ENCODE data around the gene ADRA2A. TPM values are rescaled to one million over a fixed set of nuclear protein-coding genes. Genes with fewer than 3 reads are reported as not detected.

ADRA2A gene
- polyA plus RNA-seq, 1 donor, result 2.9 TPM

GRCh38 chr10:111082102-111082975, 5.5 kb downstream of the ADRA2A start:
- no peak for DNase-seq

- no peak for DNase-seq
Measured at GRCh38 chr10:111083222-111084095, 6.6 kb downstream of the ADRA2A start.

- no peak for DNase-seq
Measured at GRCh38 chr10:111084366-111085255, 7.8 kb downstream of the ADRA2A start.

- no peak for DNase-seq
Measured at GRCh38 chr10:111085690-111086353, 9.0 kb downstream of the ADRA2A start.

GRCh38 chr10:111086574-111086973, 9.7 kb downstream of the ADRA2A start:
- no peak for DNase-seq

- no peak for DNase-seq
Measured at GRCh38 chr10:111087331-111087756, 10.5 kb downstream of the ADRA2A start.

GRCh38 chr10:111087968-111088505, 11.2 kb downstream of the ADRA2A start:
- no peak for DNase-seq

GRCh38 chr10:111089293-111089692, 12.5 kb downstream of the ADRA2A start:
- no peak for DNase-seq

- no peak for DNase-seq
Measured at GRCh38 chr10:111091833-111092232, 15.0 kb downstream of the ADRA2A start.

- no peak for DNase-seq
Measured at GRCh38 chr10:111093741-111094380, 17.0 kb downstream of the ADRA2A start.

- no peak for DNase-seq
Measured at GRCh38 chr10:111098679-111099437, 22.0 kb downstream of the ADRA2A start.

- DNase-seq, result no peak
Measured at GRCh38 chr10:111100198-111100597, 23.4 kb downstream of the ADRA2A start.

GRCh38 chr10:111101796-111102195, 25.0 kb downstream of the ADRA2A start:
- DNase-seq, result no peak

- DNase-seq, result no peak
Measured at GRCh38 chr10:111102359-111102837, 25.6 kb downstream of the ADRA2A start.

GRCh38 chr10:111103196-111103840, 26.5 kb downstream of the ADRA2A start:
- no peak for DNase-seq

- DNase-seq, result no peak
Measured at GRCh38 chr10:111104811-111105210, 28.0 kb downstream of the ADRA2A start.

- DNase-seq, result no peak
Measured at GRCh38 chr10:111106081-111106480, 29.3 kb downstream of the ADRA2A start.

- no peak for DNase-seq
Measured at GRCh38 chr10:111107023-111107422, 30.2 kb downstream of the ADRA2A start.

GRCh38 chr10:111107846-111108245, 31.0 kb downstream of the ADRA2A start:
- DNase-seq, result no peak
